ENCODE results near the gene MRPL18. TPM values are rescaled to one million over a fixed set of nuclear protein-coding genes. Genes with fewer than 3 reads are reported as not detected.

Gene MRPL18
- total RNA-seq, 4 donors from 2014 or later: 34.3 to 81.0 (median 44.1) TPM

DNA sequence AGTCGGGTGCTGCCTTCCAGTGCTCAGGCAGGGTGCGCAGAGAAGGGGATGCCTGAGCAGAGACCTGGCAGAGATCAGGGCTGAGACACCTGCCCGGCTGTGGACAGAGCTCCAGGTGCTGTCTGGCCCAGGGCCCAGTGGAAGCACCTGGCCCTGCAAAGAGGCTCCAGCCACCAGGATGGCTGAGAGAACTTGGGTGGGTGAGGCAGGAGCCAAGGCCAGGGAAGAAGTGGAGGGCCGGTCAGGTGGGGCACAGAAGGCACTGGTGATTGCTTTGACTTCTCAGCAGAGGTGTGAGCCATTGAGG is 41.1 kb downstream of the MRPL18 start:
- TF ChIP-seq, protein P1, sequence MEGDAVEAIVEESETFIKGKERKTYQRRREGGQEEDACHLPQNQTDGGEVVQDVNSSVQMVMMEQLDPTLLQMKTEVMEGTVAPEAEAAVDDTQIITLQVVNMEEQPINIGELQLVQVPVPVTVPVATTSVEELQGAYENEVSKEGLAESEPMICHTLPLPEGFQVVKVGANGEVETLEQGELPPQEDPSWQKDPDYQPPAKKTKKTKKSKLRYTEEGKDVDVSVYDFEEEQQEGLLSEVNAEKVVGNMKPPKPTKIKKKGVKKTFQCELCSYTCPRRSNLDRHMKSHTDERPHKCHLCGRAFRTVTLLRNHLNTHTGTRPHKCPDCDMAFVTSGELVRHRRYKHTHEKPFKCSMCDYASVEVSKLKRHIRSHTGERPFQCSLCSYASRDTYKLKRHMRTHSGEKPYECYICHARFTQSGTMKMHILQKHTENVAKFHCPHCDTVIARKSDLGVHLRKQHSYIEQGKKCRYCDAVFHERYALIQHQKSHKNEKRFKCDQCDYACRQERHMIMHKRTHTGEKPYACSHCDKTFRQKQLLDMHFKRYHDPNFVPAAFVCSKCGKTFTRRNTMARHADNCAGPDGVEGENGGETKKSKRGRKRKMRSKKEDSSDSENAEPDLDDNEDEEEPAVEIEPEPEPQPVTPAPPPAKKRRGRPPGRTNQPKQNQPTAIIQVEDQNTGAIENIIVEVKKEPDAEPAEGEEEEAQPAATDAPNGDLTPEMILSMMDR (IDR thresholded peaks at IDR 0.05; ENCODE audit: low read depth): no peak

DNA sequence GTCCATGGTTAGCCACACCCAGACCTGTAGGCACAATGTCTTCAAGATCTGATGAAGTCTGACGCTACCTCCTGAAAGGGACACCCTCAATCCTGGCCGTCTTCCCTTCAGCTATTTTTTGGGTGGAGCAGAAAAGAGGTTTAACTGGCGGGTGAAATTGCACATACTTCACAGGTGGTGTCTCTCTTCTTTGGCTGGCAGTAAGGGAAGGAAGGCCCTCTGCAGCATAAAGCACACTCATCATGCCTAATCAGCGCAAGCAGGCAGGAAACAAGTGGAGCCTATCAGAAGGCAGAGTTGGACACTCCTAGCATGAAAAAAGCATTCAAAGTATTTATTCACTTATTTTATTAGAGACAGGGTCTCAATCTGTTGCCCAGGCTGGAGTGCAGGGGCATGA is 42.7 kb downstream of the MRPL18 start:
- TF ChIP-seq, protein P1 (IDR thresholded peaks at IDR 0.05; ENCODE audit: low read depth): no peak

DNA sequence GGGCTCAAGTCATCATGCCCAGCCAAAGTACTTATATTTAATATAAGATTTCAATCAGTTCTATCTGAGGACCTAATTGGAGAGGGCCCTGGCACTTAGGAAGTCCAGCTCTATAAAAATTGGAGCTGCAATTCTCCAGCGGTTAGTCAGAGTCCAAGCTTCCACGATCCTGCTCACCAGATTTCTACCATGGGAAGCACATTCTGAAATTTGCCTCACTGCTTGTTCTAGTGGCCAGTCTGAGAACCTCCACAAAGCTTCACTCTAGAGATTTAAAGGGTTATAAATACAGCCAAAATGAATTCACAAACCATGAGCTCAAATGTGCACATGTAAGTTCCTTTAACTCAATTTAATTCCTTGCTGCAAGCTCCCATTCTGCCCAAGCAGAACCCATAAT is 43.3 kb downstream of the MRPL18 start:
- TF ChIP-seq, protein P1 (IDR thresholded peaks at IDR 0.05; ENCODE audit: low read depth): no peak

DNA sequence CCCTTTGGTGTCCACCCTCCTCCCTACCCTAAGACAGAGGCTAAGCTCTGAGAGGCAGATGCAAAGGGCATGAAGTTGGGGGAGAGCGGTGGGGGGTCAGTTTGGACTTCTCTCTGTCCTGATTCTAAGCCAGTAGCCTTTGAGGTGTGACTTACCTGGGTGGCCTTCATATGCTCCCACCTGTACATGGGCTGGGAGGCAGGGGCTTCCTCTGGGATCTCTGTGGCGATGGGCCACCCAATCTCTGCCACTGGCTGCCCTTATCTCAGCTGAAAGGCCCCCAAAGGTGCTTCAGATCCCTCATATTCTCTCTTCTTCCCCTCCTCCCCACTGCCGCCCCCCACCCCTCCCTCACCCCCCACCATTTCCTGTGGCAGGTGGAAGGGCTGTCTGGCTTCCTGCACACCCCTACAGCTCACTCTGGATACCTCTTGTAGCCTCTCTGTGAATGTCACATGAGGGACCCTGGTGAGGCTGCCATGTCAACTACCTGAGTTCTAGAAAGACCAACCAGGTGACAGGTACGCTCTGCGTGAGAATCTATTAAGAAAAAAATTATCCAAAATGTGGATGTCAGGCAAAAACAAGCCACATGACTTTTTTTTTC is 43.8 kb downstream of the MRPL18 start:
- TF ChIP-seq, protein P1 (IDR thresholded peaks at IDR 0.05; ENCODE audit: low read depth): no peak

DNA sequence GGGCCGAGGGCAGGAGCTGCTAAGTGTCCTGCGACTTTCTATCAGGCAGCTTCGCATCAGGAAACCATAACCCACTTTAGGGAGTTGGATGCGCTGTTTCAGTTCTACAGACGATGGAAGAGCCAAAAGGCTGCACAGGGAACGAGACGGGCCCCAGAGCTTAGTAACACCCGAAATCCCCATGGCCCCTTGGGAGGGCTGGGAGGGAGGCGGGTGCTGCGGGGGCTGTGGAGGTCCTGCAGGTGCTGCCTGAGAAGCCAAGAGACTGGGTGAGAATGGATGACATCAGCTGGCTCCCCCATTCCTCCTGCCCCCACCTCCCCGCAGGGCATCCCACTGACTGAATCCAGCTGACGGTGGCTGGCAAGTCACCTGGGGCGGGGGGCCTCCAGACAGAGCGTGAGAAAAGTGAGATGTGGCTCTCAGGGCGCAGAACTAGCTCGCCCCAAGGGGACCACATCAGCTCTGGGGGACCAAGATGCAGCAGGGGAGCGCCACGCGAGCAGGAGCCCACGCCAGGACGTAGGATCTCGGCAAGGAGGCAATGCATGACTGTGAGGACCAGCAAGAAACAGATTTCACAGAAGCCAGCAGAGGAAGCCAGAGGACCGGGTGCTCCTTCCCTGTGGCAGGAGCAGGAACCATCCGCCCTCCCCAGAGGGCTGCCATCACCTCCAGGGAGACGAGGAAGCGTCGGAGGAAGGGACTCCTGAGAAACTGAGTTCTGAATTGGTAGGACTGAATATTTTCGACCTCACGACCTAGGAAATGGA is 46.6 kb downstream of the MRPL18 start:
- TF ChIP-seq, protein P1 (IDR thresholded peaks at IDR 0.05; ENCODE audit: low read depth): no peak

DNA sequence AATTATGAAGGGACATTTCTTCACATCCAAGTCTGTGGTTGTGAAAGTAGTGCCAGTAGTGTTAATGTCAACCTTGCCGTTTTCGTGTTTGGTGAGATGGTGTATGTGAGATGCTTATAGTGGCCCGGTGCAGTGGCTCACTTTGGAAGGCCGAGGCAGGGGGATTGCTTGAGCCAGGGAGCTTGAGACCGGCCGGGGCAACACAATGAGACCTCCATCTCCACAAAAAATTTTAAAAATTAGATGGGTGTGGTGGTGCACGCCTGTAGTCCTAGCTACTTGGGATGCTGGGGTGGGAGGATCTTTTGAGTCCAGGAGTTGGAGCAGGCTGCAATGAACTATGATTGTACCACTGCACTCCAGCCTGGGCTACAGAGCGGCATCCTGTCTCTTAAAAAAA is 47.2 kb downstream of the MRPL18 start:
- TF ChIP-seq, protein P1 (IDR thresholded peaks at IDR 0.05; ENCODE audit: low read depth): no peak

DNA sequence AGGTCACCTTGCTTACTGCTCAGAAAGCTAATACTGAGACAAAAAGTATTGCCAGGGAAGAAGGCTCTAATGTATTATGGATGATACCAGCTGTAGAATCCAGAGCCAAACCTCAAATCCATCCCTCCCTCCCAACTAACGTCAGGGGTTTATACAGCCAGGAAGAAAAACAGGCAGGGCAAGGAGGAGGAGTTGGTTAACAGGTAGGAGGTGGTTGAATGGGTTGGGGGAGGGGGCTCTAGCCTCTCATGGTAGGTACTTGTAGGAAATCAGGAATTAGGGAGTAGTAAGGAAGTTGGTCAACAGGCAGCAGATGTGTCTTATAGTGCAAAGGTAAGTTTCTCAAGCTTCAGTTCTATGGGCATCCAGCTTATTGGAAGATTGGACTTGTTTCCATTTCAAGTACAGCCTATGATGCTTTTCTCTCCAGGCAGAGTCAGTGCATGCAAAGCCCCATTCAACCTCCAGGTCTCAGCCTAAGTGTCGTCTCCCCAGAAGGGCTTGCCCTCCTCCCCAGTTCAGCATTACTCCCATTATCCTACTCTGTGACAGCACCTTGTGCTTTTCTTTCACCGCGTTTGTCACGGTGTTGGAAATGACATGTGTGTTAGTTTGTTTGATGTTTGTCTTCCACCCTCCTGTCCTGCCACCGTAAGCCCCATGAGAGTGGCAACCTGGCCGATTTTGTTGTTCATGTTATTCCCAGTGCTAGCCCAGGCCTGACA is 47.9 kb downstream of the MRPL18 start:
- TF ChIP-seq, protein P1 (IDR thresholded peaks at IDR 0.05; ENCODE audit: low read depth): no peak
